H1 (cell line): ENCODE results near the gene RAPGEF1. TPM values are rescaled to one million over a fixed set of nuclear protein-coding genes. Genes with fewer than 3 reads are reported as not detected.

Experiments used
- CTCF ChIA-PET: fragments of 300-600 bp; sonication (Branson Sonifier 250); formaldehyde crosslinking; loops from one replicate; lab custom pipeline; 2021; ENCODE audit not compliant: partially characterized antibody; lab: Charles Lee
- POLR2A ChIA-PET: fragments of 300-600 bp; sonication (Branson Sonifier 250); formaldehyde crosslinking; loops from one replicate; lab custom pipeline; 2021; ENCODE audit warnings: inconsistent platforms; ENCODE audit not compliant: partially characterized antibody; lab: Charles Lee
- DNase-seq, 2 experiments: peaks; one replicate each; pipeline versions ENCODE4 v3.0.0 to v3.0.0-alpha.2; 2010 to 2022; ENCODE audit warnings: low spot score in 2 of 2, low read depth in 1 of 2, mixed read lengths in 1 of 2
- FAIRE-seq: peaks from 2 replicates; lab custom pipeline; 2011; peaks lifted over from hg19 to GRCh38; lab: Jason Lieb, UNC
- H2AFZ ChIP-seq: 2 replicates; pipeline ENCODE4 v1.8.1; 2012; ENCODE audit warnings: low read length, inconsistent platforms
- H2AK5ac ChIP-seq: 2 replicates; pipeline ENCODE4 v1.6.1; 2013; ENCODE audit warnings: low read depth, low read length
- H2BK120ac ChIP-seq: replicated peaks from 2 replicates; pipeline ENCODE3; 2013; ENCODE audit warnings: low read depth, low read length, inconsistent platforms
- H2BK12ac ChIP-seq: 2 replicates; pipeline ENCODE4 v1.6.1; 2013; ENCODE audit warnings: low read depth, low read length
- H2BK15ac ChIP-seq: 2 replicates; pipeline ENCODE4 v1.6.1; 2013; ENCODE audit warnings: low read length
- H2BK20ac ChIP-seq: 2 replicates; pipeline ENCODE4 v1.6.1; 2013; ENCODE audit warnings: low read length
- H2BK5ac ChIP-seq: 2 replicates; pipeline ENCODE4 v1.6.1; 2013; ENCODE audit warnings: low read depth, low read length
- H3K14ac ChIP-seq: 2 replicates; pipeline ENCODE4 v1.6.1; 2013; ENCODE audit warnings: inconsistent platforms; ENCODE audit not compliant: insufficient read length
- H3K18ac ChIP-seq: 2 replicates; pipeline ENCODE4 v1.6.1; 2013; ENCODE audit warnings: low read length; ENCODE audit errors: extremely low read depth
- H3K23ac ChIP-seq: 2 replicates; pipeline ENCODE4 v1.6.1; 2013; ENCODE audit warnings: inconsistent platforms; ENCODE audit not compliant: insufficient read length
- H3K23me2 ChIP-seq: 2 replicates; pipeline ENCODE4 v1.6.1; 2013; ENCODE audit warnings: low read depth, low read length
- H3K27ac ChIP-seq: 2 replicates; pipeline ENCODE4 v1.6.1; 2011; ENCODE audit warnings: low read depth, low read length, inconsistent platforms
- H3K27me3 ChIP-seq, 4 experiments: replicated peaks in 1 of 4; 1 replicate in 1 of 4; 2 replicates in 3 of 4; pipeline versions ENCODE4 v1.6.1 to v1.8.1; 2011 to 2013; ENCODE audit warnings: low read length in 3 of 4, mild to moderate bottlenecking in 3 of 4, inconsistent platforms in 2 of 4, mixed read lengths in 2 of 4, moderate library complexity in 1 of 4; ENCODE audit not compliant: control insufficient read depth in 3 of 4, insufficient read depth in 3 of 4; ENCODE audit errors: extremely low read depth in 1 of 4
- H3K36me3 ChIP-seq, 4 experiments: 2 replicates each; pipeline versions ENCODE4 v1.6.1 to v1.8.1; 2011 to 2013; ENCODE audit warnings: mild to moderate bottlenecking in 4 of 4, low read length in 3 of 4, moderate library complexity in 2 of 4, control low read depth in 1 of 4, inconsistent platforms in 1 of 4; ENCODE audit not compliant: insufficient read depth in 4 of 4, control insufficient read depth in 2 of 4
- H3K4ac ChIP-seq: replicated peaks from 2 replicates; pipeline ENCODE3; 2013; ENCODE audit warnings: low read length, low read depth, mixed read lengths, inconsistent platforms; ENCODE audit not compliant: insufficient read length
- H3K4me1 ChIP-seq, 4 experiments: replicated peaks in 1 of 4; 1 replicate in 1 of 4; 2 replicates in 3 of 4; pipeline versions ENCODE4 v1.6.1 to v1.8.1; 2011 to 2013; ENCODE audit warnings: low read length in 3 of 4, inconsistent platforms in 2 of 4, mixed read lengths in 1 of 4; ENCODE audit not compliant: insufficient read depth in 4 of 4, control insufficient read depth in 3 of 4
- H3K4me2 ChIP-seq, 2 experiments: 2 replicates each; pipeline versions ENCODE4 v1.6.1 to v1.8.1; 2011 to 2013; ENCODE audit warnings: low read depth in 2 of 2, low read length in 2 of 2, control low read depth in 1 of 2, inconsistent platforms in 1 of 2, mild to moderate bottlenecking in 1 of 2; ENCODE audit not compliant: insufficient read depth in 1 of 2
- H3K4me3 ChIP-seq, 4 experiments: fragments of 200-600, 300-600 bp in 1 of 4; sonication (generic), shearing (Covaris generic), sonication (Bioruptor Twin) in 1 of 4; 2 replicates each; pipeline versions ENCODE4 v1.5.1 to v1.8.1; 2011 to 2016; ENCODE audit warnings: low read length in 4 of 4, low read depth in 3 of 4, control low read depth in 2 of 4, inconsistent platforms in 2 of 4, mild to moderate bottlenecking in 2 of 4, mixed read lengths in 1 of 4, moderate library complexity in 1 of 4; ENCODE audit not compliant: insufficient read depth in 2 of 4; ENCODE audit errors: extremely low read depth in 1 of 4
- H3K56ac ChIP-seq: replicated peaks from 2 replicates; pipeline ENCODE3; 2013; ENCODE audit warnings: low read depth, mild to moderate bottlenecking, mixed read lengths, low read length, inconsistent platforms; ENCODE audit not compliant: insufficient read length
- H3K79me1 ChIP-seq: 2 replicates; pipeline ENCODE4 v1.6.1; 2013; ENCODE audit warnings: low read depth, low read length, control low read depth
- H3K79me2 ChIP-seq, 2 experiments: 2 replicates each; pipeline versions ENCODE4 v1.6.1 to v1.8.1; 2012 to 2013; ENCODE audit warnings: low read length in 2 of 2, mild to moderate bottlenecking in 2 of 2, inconsistent platforms in 1 of 2; ENCODE audit not compliant: insufficient read depth in 2 of 2, control insufficient read depth in 1 of 2
- H3K9ac ChIP-seq, 4 experiments: replicated peaks in 1 of 4; 1 replicate in 1 of 4; 2 replicates in 3 of 4; pipeline versions ENCODE4 v1.6.1 to v1.8.1; 2011 to 2013; ENCODE audit warnings: low read depth in 3 of 4, low read length in 3 of 4, control low read depth in 2 of 4, mild to moderate bottlenecking in 2 of 4, moderate library complexity in 2 of 4, inconsistent platforms in 1 of 4; ENCODE audit errors: extremely low read depth in 1 of 4
- H3K9me3 ChIP-seq, 2 experiments: 2 replicates each; pipeline versions ENCODE4 v1.6.1 to v1.8.1; 2012 to 2013; ENCODE audit warnings: mild to moderate bottlenecking in 2 of 2, moderate library complexity in 2 of 2, control low read depth in 1 of 2, inconsistent platforms in 1 of 2, low read depth in 1 of 2, low read length in 1 of 2, mixed read lengths in 1 of 2; ENCODE audit not compliant: insufficient read depth in 2 of 2
- H4K20me1 ChIP-seq, 2 experiments: replicated peaks in 1 of 2; 2 replicates each; pipeline versions ENCODE3 to v1.8.1; 2011 to 2013; ENCODE audit warnings: inconsistent platforms in 2 of 2, low read length in 2 of 2, mild to moderate bottlenecking in 1 of 2; ENCODE audit not compliant: insufficient read depth in 2 of 2, control insufficient read depth in 1 of 2
- H4K5ac ChIP-seq: 2 replicates; pipeline ENCODE4 v1.6.1; 2013; ENCODE audit warnings: low read length, low read depth, mixed read lengths, inconsistent platforms; ENCODE audit not compliant: insufficient read length
- H4K8ac ChIP-seq: 2 replicates; pipeline ENCODE4 v1.8.0; 2013; ENCODE audit warnings: mild to moderate bottlenecking, moderate library complexity, low read length, inconsistent platforms; ENCODE audit not compliant: insufficient read depth; ENCODE audit errors: extremely low read depth
- H4K91ac ChIP-seq: replicated peaks from 2 replicates; pipeline ENCODE3; 2013; ENCODE audit warnings: low read length, mixed read lengths, inconsistent platforms; ENCODE audit not compliant: insufficient read length
- CBX5 ChIP-seq: fragments of 300-800, 300-1000 bp; sonication (generic); IDR thresholded peaks from 2 replicates; pipeline ENCODE4 v1.7.1; 2016; ENCODE audit warnings: antibody characterized with exemption, low read length, low read depth
- CHD1 ChIP-seq: IDR thresholded peaks from 2 replicates; pipeline ENCODE4 v1.6.1; 2012; ENCODE audit warnings: low read depth, low read length, improper control_type of control experiment
- EGR1 ChIP-seq: IDR thresholded peaks from 2 replicates; pipeline ENCODE4 v1.6.1; 2011; ENCODE audit warnings: low read depth, low read length, borderline replicate concordance
- HDAC2 ChIP-seq, 2 experiments: fragments of 300-600 bp in 1 of 2; sonication (generic) in 1 of 2; IDR thresholded peaks; 2 replicates each; pipeline ENCODE4 v1.6.1; 2011 to 2012; ENCODE audit warnings: low read depth in 2 of 2, low read length in 2 of 2, mild to moderate bottlenecking in 2 of 2, moderate library complexity in 2 of 2, borderline replicate concordance in 1 of 2, inconsistent platforms in 1 of 2
- POLR2AphosphoS5 ChIP-seq: IDR thresholded peaks from 2 replicates; pipeline ENCODE4 v1.6.1; 2011; ENCODE audit warnings: low read depth, low read length
- WGBS, 2 experiments: shearing (Covaris generic) in 1 of 2; methylation state at CpG; one replicate each; pipeline versions ENCODE4 v1.1.6 to v1.1.7; 2013 to 2015; ENCODE audit warnings: low lambda C conversion rate in 2 of 2, mixed read lengths in 2 of 2, inconsistent platforms in 1 of 2, low coverage in 1 of 2, missing lambda C conversion rate in 1 of 2; ENCODE audit not compliant: insufficient replicate concordance in 2 of 2, insufficient coverage in 1 of 2, insufficient read length in 1 of 2; ENCODE audit errors: extremely low coverage in 1 of 2, missing lambda C conversion rate in 1 of 2; 5-methylcytosine and 5-hydroxymethylcytosine counted together
- polyA plus RNA-seq, 7 experiments: library from polyadenylated mRNA; depleted of rRNA in 3 of 7; stranded (reverse) in 5 of 7; unstranded in 2 of 7; fragments of >200 nt in 5 of 7; fragments of 200-250 nt in 2 of 7; gene quantifications; 1 replicate in 5 of 7; 2 replicates in 1 of 7; 4 replicates in 1 of 7; pipeline versions ENCODE4 v1.2.1 to v1.2.3, GENCODE V29; 2011 to 2013; ENCODE audit warnings: missing spikeins in 2 of 7, mixed read lengths in 2 of 7
- total RNA-seq: library from RNA; stranded (reverse); fragmentation: NEBNext Ultra II Directional; extraction: Animal tissue kit (Norgen Biotek cat#: 25700); gene quantifications from 2 replicates; pipeline ENCODE4 v1.2.1, GENCODE V29; 2021
- TF ChIP-seq, protein P1 (sequence below): IDR thresholded peaks from 2 replicates; pipeline ENCODE4 v1.6.1; 2012; ENCODE audit warnings: inconsistent platforms

The RAPGEF1 gene
- total and polyA plus RNA-seq, 2 of the 8 experiments (the other 6 are each of a cell fraction or from before 2014, with no cell fraction given), result 29.7 to 78.9 TPM

DNA sequence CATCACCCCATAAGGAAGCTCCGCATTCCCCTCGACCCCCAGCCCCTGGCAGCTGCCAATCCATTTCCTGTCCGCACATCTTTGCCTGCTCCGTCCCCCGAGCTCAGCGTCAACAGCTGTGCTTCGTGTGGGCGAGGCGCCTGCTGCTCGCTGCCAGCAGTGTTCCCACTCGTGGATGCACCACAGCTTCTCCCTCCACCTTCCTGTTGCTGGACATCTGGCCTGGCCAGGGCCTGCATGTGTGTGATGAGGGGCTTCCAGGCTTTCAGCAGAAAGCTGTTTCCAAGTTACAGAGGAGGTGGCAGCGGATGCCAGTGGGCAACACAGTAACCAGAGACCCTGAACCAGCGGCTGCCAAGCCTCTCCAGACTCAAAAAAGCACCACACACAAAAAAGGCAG is 108.6 kb downstream of the RAPGEF1 start:
- POLR2A ChIA-PET, result interaction anchor here (1.4 kb wide), 1 partner anchor 16 kb away, joined by 3 read pairs; no protein-coding TSS in a partner anchor
- no peak for DNase-seq

More for the DNA sequence above, 108.6 kb downstream of the RAPGEF1 start:
- H3K56ac ChIP-seq, result no peak overlapping the region
- H2AK5ac ChIP-seq, result 0 out of 2 replicates have a peak overlapping the region, but pooled peaks have one; percentile 20
- H3K14ac ChIP-seq, result no peak overlapping the region
- no peaks in the 10 kb centered on the region for H3K79me1 ChIP-seq
- peaks cover 2 to 3% of the 10 kb centered on the region in 2 experiments for H4K20me1 ChIP-seq
- no peak overlapping the region for H3K23ac ChIP-seq
- H3K27ac ChIP-seq, result no peak overlapping the region
- H2BK15ac ChIP-seq, result no peak overlapping the region
- no peak overlapping the region for H2BK20ac ChIP-seq
- peak overlapping the region; percentile 66 for H4K91ac ChIP-seq
- CTCF ChIA-PET, result interaction anchor here (0.6 to 6.4 kb wide), 3 partner anchors 11 to 109 kb away, joined by 3 to 33 read pairs (median 5); partner anchors contain the start of gene RAPGEF1
- H3K18ac ChIP-seq, result no peak overlapping the region
- H3K27me3 ChIP-seq, result no peaks in the 10 kb centered on the region
- no peak for TF ChIP-seq EGR1
- TF ChIP-seq HDAC2 (IDR thresholded peaks at IDR 0.05; ENCODE audit: borderline replicate concordance in 1 of 2, low read depth in 2 of 2, low read length in 2 of 2), result no peak
- no peak for TF ChIP-seq CBX5
- TF ChIP-seq, protein P1, sequence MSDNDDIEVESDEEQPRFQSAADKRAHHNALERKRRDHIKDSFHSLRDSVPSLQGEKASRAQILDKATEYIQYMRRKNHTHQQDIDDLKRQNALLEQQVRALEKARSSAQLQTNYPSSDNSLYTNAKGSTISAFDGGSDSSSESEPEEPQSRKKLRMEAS, result no peak
- no peak for TF ChIP-seq CHD1
- TF ChIP-seq POLR2AphosphoS5, result no peak
- no peak overlapping the region for H2AFZ ChIP-seq
- H2BK5ac ChIP-seq, result no peak overlapping the region
- peaks cover 0 to 2% (median 0%) of the 10 kb centered on the region in 4 experiments; a peak in 2 of 8 replicates for H3K36me3 ChIP-seq
- FAIRE-seq, result no peak
- no peaks in the 10 kb centered on the region for H3K23me2 ChIP-seq
- H3K4me2 ChIP-seq, result no peak overlapping the region
- H2BK12ac ChIP-seq, result no peak overlapping the region
- no peaks in the 10 kb centered on the region for H3K79me2 ChIP-seq
- H4K5ac ChIP-seq, result no peak overlapping the region
- H3K4me3 ChIP-seq, result no peak overlapping the region
- H3K4me1 ChIP-seq, result peaks cover 0 to 14% (median 3%) of the 10 kb centered on the region in 4 experiments; a peak in 4 of 7 replicates
- peak overlapping the region; percentile 20 for H3K4ac ChIP-seq
- peak overlapping the region in 1 of 4 experiments; percentile 28; a peak in 1 of 7 replicates for H3K9ac ChIP-seq
- WGBS, 2 experiments, result 94% methylated on average over 13 of the region's 13 CpGs; no CpG with 5 or more reads in 1 of the 2 experiments
- no peak overlapping the region for H2BK120ac ChIP-seq
- no peaks in the 10 kb centered on the region for H3K9me3 ChIP-seq
- H4K8ac ChIP-seq, result peak overlapping the region; percentile 20; the same call in 1 of the 2 replicates
